Right hindlimb (tissue), 1 donor: ENCODE results near the gene HADHA.

Source experiments
- DNase-seq: peaks from one replicate; pipeline ENCODE4 v3.0.0-alpha.2; 2018

The HADHA gene

DNA sequence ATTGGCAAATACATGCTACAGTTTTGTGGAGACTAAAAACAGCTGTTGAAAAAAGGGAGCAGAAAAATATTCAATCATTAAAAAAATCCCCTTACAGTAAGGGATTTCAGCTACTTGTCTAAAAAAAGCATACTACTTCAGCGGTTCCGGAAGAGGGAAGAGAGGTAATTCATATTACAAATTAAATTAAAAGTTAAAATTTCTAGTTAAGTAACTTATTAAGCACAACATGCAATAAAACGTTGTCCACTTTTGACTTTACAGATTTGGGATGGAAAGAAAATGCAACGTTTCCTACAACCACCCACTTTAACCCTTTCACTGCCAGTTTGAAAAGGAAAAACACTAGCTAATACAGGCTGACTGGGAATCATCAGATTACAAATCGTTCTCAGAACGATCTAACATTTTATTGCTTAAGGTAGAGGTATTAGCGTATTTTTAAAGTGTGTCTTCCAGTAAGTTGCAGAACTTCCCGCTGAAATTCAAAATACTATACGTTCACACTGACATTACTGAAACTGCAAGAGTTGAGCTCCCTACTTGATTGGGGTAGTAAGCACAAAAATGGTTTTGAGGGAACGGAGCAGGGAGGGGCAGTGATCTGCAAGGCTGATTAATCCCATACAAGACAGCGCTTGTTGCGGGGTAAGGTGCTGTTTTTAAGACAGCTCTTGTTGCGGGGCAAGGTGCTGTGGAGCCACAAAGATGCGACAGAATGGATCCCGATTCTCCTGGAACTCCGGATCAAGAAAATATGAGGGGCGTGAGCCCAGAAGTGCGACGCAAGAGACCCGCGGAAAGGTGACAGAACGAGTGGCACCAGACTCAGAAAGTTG, 743 bp downstream of the HADHA start:
- DNase-seq, result no peak

DNA sequence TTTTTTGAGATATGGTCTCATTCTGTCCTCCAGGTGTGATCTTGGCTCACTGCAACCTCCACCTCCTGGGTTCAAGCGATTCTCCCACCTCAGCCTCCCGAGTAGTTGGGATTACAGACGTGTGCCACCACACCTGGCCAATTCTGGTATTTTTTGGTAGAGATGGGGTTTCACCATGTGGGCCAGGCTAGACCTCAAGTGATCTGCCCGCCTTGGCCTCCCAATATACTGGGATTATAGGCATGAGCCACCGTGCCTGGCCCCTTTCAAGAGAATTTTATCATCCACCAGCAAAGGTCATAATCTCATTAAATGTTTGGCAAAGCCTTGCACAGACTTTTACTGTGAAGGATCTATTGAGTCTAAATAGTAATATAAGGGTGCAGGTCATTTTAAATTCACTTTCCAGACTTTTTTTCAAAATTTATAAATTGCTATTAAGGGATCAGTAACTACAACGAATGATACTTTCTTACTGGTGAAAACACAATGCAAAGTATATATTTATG, 2.5 kb downstream of the HADHA start:
- DNase-seq, result no peak

DNA sequence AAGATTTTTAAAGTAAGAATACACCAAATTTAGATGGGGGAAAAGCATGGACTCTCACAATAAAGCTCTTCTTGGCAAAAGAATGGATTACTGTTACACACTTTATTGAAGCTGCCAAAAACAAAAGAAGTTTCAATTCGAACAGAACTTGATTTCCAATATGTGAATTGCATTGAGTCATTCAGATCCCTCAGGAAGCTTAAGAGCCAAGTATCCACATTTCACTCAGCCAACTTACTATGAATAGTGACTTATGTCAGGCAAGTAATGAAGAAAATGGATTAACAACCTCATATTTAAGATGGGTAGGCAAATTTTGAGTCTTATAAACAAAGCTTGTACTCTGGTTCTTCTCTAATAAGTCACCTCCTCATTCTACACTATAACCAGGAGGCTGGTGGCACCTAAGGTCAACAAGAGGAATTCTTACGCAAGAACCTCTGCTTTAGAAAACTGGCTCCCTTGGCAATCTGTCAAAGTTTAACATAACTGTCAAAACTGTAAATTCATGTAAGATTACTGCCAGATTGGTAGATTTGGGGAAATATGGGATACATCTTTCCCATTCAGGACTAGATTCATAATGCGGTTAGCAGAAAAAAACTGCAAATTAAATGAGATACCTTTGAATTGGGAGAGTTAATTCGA, 6.0 kb downstream of the HADHA start:
- no peak for DNase-seq

DNA sequence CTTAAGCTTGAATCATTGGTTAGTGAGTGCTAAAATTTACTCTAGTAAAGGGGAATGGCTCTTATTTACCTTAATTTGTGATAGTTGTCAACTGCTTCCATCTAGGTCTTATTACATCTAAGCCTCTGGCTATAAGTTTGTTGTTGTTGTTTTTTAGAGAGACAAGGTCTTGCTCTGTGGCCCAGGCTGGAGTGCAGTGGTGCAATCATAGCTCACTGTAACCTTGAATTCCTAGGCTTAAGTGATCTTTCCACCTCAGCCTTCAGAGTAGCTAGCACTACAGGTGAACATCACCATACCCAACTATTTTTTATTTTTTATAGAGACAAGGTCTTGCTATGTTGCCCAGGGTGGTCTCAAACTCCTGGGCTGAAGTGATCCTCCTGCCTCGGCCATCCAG, 6.6 kb downstream of the HADHA start:
- no peak for DNase-seq

DNA sequence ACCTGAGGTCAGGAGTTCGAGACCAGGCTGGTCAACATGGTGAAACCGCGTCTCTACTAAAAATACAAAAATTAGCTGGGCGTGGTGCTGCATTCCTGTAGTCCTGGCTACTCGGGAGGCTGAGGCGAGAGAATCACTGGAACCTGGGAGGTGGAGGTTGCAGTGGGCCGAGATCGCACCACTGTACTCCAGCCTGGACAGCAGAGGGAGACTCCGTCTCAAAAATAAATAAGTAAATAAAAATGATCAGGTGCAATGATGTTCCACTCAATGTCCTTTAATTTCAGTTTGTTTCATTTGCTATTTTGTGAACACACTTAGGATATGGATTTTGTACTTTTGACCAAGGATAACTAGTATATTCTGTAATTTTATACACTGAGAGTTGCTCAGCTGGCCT, 9.3 kb downstream of the HADHA start:
- no peak for DNase-seq

DNA sequence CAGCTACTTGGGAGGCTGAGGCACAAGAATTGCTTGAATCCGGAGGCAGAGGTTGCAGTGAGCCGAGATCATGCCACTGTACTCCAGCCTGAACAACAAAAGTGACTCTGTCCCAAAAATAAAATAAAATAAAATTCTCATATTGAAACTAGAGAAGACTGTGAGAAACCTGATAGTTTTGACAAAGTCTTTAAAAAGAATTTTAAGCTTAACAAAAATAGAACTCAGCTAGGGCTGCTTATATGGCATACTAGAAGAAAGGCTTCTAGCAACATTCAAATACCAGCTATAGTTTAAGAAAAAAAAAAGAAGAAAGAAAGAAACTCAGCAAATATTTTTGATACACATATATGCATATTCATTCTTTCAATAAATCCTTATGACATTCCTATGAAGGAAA, 13.6 kb downstream of the HADHA start:
- no peak for DNase-seq

DNA sequence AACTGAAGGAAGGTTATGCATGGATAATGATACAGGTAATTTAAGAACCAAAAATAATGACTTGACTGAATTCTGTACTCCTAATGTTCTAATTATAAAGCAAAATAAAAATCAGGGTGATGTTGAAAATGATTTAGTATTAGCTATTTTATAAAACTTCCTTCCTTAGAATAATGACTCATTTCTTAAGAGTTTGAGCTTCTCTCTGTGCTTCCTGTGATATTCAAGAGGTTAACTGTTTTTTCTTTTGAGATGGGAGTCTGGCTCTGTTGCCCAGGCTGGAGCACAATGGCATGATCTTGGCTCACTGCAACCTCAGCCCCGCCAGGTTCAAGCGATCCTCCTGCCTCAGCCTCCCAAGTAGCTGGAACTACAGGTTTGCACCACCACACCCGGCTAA, 14.8 kb downstream of the HADHA start:
- no peak for DNase-seq

DNA sequence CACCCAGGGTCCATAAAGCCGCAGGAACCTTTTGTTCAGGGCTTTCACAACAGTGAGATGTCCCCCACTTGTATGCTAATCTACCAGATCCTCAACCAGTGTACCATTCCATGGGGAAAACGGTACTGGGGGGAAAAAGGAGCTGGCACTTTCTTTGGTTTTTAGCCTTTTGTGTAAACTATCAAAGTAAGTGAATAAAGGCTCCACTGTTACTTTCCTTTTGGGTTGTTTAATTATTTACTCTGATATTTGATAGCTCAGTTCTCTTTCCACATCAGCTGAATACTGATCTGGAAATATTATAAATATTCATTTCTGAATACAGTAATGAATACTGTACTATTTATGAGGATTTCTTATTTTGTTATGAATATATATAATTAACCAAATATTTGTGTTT, 20.3 kb downstream of the HADHA start:
- no peak for DNase-seq

DNA sequence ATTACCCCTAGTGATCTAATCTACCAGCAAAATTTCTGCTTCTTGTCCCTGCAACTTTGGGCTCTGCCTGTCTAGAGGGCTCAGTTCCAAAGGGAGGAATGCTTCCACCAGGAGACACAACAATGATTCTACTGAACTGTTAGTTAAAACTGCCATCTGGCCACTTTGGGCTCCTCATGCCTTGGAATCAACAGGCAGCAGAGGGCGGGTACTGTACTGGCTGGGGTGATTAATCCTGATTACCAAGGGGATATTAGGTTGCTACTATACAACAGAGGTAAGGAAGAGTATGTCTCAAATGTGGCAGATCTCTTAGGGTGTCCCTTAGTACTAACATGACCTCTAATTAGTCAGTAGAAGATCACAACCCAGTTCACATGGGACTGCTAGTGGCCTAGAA, 21.4 kb downstream of the HADHA start:
- no peak for DNase-seq

DNA sequence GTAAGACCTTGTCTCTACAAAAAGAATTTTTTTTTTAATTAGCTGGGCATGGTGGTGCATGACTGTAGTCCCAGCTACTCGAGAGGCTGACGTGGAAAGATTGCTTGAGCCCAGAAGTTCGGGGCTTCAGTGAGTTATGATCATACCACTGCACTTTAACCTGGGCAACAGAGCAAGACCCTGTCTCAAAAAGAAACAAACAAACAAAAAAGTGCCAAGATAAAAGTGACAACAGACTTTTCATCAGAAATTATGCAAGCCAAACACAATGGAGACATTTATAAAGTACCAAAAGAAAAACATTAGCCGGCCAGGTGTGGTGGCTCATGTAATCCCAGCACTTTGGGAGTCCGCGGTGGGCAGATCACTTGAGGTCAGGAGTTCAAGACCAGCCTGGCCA, 26.7 kb downstream of the HADHA start:
- DNase-seq, result no peak

DNA sequence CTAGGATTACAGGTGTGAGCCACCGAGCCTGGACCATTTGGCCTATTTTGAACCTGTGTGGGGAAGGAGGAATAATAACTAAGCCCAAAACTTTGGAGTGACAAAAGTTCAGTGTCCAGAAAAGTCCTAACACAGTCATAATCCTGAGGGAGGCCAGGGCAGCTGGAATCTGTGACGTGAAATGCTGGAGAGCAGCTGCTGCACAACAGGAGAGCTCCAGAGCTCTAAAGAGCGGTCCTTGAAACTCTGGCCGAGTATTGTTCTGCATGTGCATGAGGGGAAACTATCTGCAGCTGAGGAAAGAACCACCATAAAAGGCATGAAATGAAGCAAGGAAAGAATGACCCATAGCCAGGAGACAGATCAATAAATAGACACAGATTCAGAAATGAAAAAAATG, 27.8 kb downstream of the HADHA start:
- no peak for DNase-seq

DNA sequence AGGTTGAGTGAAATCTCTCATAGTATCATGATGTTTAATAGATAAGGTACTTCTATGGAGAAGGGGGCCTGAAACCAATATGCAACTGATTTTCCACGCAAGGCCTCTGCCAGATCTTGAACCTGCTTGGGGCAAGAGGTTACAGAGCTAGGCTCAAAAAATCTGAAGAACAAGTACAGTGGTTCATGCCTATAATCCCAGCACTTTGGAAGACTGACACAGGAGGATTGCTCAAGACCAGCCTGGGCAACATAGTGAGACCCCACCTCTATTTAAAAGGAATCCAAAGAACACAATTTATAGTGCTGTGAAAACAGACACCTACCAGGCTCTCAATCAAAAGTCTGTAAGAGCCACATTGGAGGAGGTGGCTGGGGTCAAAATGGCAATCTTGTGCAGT, 28.6 kb downstream of the HADHA start:
- no peak for DNase-seq

DNA sequence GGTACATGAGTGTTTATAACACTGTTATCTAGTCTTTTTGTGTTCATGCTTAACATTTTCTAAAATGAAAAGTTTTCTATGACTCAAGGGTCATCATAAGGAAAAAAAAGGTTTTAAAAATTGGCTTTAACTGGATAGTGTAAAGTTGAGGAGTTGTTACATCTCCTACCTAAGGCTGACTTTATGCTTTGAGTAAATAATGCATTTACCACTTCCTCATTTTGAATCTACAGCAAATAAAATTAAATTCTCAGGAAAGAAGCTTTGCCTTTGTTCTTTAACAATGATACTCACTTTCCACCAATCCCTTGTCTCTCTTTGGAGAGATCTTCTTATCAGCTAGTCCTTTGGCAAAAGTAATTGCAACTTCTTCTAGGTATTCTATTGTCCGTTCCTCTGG, 29.7 kb downstream of the HADHA start:
- DNase-seq, result no peak

DNA sequence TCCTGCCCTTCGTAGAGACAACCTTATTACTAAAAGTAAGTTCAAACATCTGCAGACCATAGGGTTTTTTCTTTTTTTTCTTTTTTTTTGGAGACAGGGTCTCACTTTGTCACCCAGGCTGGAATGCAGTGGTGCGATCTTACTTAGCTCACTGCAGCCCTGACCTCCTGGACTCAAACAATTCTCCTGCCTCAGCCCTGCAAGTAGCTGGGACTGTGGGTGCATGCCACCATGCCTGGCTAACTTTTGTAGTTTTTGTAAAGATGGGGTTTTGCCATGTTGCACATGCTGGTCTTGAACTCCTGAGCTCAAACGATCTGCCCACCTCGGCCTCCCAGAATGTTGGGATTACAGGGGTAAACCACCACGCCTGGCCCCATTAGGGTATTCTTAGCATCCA, 32.4 kb downstream of the HADHA start:
- no peak for DNase-seq

DNA sequence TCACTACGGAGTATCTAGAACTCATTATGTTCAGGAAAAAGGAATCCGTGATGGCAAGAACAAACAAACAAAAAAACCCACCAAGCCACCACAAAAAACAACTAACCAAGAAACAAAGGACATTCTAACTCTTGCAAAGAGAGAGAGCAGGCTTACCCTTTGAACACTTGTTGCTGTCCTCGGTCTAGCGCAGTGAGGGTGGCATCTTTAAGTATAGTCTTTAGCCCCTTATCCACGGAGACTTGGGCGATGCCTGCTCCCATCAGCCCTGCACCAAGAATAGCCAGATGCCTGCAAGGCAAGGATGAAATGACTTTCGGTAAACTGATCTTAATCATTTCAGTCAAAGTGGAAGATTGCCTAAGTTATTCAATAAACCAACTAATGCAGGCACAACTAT, 40.5 kb downstream of the HADHA start:
- no peak for DNase-seq

DNA sequence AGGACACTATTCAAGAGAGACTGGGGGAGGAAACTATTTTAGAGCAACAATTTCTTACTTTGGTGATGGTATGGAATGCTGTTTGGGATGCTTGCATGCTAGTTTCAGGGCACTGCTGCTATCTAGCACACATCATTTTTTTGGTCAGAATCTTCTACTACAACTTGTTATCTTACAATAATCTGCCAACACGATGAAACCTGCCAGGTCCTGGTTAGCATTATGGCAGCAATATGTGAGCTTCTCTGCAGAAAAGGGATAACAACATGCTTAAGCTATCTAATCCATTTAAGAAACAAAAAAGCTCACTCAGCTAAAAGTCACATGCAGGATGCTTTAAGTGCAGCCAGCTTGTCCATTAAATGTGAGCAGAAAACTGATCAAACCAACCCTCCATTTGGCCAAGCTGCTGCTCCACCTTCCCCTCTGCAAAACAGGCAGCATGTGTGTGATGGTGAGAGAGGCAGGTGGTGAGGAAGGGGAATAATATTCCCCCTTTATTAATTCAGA, 41.4 kb downstream of the HADHA start:
- DNase-seq, result no peak

DNA sequence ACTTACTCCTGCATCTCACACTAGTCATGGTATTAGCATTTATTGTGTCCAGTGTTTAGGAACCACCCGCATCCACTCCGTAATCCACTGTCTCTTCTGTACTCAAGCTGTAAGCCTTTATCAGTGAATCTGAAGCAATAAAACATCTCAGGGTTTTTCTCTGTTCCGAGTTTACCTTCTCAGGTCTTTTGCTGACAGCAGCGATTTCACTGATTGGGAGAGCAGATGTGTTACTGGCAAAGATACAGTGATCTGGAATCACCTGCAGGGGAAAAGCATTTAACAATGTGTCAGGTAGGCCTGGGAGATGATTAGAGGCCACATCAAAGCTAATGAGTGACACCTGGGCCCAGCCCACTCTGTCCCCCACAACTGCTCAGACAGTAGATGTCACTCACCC, 46.9 kb downstream of the HADHA start:
- no peak for DNase-seq

DNA sequence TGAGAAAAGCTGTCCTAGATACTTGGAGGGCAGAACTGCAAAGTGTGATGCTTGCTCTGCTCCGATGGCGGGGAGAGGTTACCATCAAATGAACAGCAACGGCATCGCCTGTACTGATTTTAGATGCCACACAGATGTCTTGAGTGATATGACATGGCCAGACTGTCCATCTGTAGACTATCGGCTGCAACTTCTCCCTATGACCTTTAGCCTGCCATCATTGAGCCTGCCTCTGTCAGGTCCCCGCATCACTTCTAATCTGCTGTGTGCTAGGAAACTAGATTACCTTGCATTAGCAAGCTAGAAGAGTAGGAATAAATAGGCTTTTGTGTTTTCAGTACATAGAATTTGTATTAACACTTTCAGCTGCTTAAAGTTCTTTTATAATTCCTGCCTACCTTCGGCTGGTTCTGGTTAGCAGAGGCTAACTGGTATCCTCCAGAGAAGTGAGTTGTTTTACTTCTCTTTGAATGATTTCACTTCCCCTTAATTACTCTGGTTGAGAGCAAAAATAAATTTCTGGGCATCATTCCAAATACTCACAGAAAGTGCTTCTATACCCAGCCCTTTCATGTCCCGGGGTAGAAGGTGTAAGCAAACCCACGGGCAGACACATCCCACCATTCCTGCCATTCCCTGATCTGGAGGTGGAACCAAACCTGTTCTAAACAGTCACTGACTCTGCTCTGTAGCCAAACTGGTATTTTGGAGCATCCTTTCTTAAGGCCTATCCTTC, 47.6 kb downstream of the HADHA start:
- no peak for DNase-seq

DNA sequence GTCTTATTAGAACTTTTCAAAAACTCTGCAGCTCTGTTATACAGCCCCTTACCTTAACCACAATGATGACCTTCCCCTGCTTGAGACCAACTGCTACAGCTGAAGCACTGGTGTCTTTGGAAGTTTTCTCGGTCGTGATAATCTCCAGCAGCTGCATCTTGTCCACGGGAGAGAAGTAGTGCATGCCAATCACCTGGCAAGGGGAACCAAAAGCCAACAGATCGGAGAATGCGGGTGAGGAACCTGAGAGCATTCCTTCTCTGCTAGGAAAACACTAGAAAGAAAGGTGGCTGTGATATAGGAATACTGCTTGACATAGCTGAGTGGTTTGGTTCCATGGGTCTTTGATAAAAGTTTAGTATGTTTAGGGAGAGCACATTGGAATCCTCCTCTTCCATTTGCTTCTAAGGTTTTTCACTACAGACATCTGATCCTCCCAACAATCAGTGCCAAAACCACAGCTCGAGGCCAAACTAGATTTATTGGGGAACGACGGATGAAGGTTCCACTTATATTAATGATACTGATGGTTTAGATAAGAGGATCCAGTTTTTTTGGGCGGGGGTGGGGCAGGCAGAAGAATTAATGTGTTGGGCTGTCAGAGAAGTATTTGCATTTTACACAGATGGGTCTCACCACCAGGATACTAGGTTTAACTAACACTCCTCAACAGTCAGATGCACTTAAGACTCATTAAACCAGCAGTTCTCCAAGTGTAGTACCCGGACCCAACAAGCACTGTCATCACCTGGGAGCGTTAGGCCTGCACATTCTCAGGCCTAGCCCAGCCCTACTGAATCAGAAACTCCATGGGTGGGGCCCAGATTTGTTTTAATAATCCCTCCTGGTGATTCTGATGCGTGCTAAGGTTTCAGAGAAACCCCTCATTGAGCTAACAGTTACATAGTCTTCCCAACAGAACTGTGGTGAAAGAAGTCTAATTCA, 49.1 kb downstream of the HADHA start:
- DNase-seq, result no peak

DNA sequence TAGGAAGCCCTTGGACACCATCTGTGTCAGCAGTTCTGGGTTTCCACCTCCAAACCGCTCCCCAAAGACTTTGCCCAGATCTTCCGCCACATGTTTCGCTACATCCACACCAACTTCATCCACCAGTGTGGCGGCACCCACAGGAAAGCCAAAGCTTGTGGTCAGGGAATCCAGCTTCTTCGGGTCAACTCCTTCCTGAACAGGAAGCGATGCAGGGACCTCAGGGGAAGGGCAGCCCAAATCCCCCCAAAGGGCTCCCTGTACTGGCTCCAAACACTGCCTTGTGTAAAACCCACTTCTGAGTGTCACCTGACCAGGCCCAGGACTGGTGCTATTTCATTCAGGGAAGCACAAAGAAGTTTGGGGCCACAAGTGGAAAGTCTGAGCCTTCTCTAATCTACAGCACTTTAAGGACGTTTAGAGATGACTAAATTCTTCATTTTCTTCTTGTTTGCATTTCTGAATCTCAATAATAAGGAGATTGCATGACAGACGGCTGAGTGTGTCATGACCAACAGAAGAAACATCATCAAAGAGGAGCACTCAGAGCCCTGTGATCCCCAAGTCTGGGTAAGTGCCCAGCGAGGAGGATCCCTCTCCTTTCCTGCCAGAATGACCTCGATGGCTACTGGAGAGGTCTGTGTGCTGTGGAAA, 50.7 kb downstream of the HADHA start:
- DNase-seq, result no peak

DNA sequence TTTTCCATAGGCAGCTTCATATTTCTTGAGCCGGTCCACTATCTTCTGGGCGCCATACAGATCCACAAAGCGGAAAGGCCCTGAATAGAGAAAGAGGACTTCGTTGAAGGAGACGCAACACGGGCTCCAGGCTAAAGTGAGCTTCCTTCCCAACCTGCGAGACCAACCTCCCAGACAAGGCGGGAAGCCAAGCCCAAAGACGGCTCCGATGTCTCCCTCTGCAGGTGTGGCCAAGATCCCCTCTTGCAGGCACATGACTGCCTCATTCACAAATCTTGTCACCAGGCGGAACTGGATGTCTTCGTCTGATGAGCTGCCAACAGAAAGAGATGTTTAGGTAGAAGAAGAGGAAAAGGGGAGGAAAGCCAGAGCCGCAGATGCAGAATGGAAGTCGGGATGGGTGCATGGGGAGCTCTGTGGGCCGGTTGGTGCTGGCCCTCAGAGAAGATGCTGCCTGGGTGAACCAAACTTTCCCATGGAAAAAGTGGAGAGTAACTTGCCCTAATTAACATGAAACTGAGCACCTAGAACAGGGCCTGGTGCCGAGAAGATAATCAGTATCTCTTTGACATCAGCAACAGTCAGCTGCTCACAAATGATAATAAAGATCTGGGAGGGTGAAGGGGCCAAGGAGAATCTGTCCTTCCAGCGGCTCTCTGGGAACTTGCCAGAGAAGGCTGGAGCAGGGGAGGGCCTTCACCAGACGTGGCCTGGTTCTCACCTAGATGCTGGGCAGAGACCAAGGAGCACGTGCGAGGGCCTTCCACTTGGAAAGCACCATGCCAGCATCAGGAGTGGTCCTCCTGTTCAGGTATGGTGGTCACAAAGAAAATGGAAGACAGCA, 52.9 kb downstream of the HADHA start:
- DNase-seq, result no peak
